Measurements from ENCODE around the gene CLIP2. TPM values are rescaled to one million over a fixed set of nuclear protein-coding genes. Genes with fewer than 3 reads are reported as not detected.

CLIP2 gene
- total and polyA plus RNA-seq, 2 of the 8 experiments (the other 6 are each of a cell fraction or from before 2014, with no cell fraction given) = 8.3 to 41.5 TPM

- no peaks in the 10 kb centered on the region for H3K4me1 ChIP-seq (replicated peaks in 1 of 4; ENCODE audit: control insufficient read depth in 3 of 4, insufficient read depth in 4 of 4, low read length in 3 of 4)
- peaks cover 4% of the 10 kb centered on the region for H3K79me1 ChIP-seq (ENCODE audit: low read depth, low read length)
- H2AK5ac ChIP-seq (ENCODE audit: low read depth, low read length) = no peak overlapping the region
- no peak overlapping the region for H2BK15ac ChIP-seq (ENCODE audit: low read length)
- no peak overlapping the region for H4K8ac ChIP-seq (ENCODE audit: extremely low read depth, insufficient read depth, low read length)
- H3K9ac ChIP-seq (replicated peaks in 1 of 4; ENCODE audit: extremely low read depth in 1 of 4, low read depth in 3 of 4, low read length in 3 of 4) = no peak overlapping the region
- no peak overlapping the region for H2BK12ac ChIP-seq (ENCODE audit: low read depth, low read length)
- CTCF ChIA-PET (ENCODE audit: partially characterized antibody) = interaction anchor here (2.3 kb wide), 1 partner anchor 72 kb away, joined by 8 read pairs; no protein-coding TSS in a partner anchor
- FAIRE-seq (no peak), DNase-seq (ENCODE audit: low read depth in 1 of 2, low spot score in 2 of 2) (no peak)
- H3K23ac ChIP-seq (ENCODE audit: insufficient read length) = no peak overlapping the region
- H3K9me3 ChIP-seq (ENCODE audit: insufficient read depth in 2 of 2, low read depth in 1 of 2, low read length in 1 of 2) = no peaks in the 10 kb centered on the region
- peaks cover 0 to 6% of the 10 kb centered on the region in 2 experiments for H4K20me1 ChIP-seq (replicated peaks in 1 of 2; ENCODE audit: control insufficient read depth in 1 of 2, insufficient read depth in 2 of 2, low read length in 2 of 2)
- no peak overlapping the region for H3K4me2 ChIP-seq (ENCODE audit: insufficient read depth in 1 of 2, low read depth in 2 of 2, low read length in 2 of 2)
- H3K79me2 ChIP-seq (ENCODE audit: control insufficient read depth in 1 of 2, insufficient read depth in 2 of 2, low read length in 2 of 2) = no peaks in the 10 kb centered on the region
- no peak overlapping the region for H3K18ac ChIP-seq (ENCODE audit: extremely low read depth, low read length)
- H3K36me3 ChIP-seq (ENCODE audit: control insufficient read depth in 2 of 4, insufficient read depth in 4 of 4, low read length in 3 of 4) = no peaks in the 10 kb centered on the region; a peak in 1 of 8 replicates
- no peaks in the 10 kb centered on the region for H3K23me2 ChIP-seq (ENCODE audit: low read depth, low read length)
- H3K27ac ChIP-seq (ENCODE audit: low read depth, low read length) = no peak overlapping the region
- no peaks in the 10 kb centered on the region for H3K27me3 ChIP-seq (replicated peaks in 1 of 4; ENCODE audit: control insufficient read depth in 3 of 4, extremely low read depth in 1 of 4, insufficient read depth in 3 of 4, low read length in 3 of 4)
- H3K14ac ChIP-seq (ENCODE audit: insufficient read length) = no peak overlapping the region
- H3K4ac ChIP-seq (replicated peaks; ENCODE audit: insufficient read length, low read depth, low read length) = no peak overlapping the region
- no peak overlapping the region for H4K5ac ChIP-seq (ENCODE audit: insufficient read length, low read depth, low read length)
- no peak overlapping the region for H2BK5ac ChIP-seq (ENCODE audit: low read depth, low read length)
- WGBS, 2 experiments (ENCODE audit: extremely low coverage in 1 of 2, insufficient coverage in 1 of 2, insufficient read length in 1 of 2, insufficient replicate concordance in 2 of 2, low coverage in 1 of 2, low lambda C conversion rate in 2 of 2, missing lambda C conversion rate in 1 of 2) = 87% methylated on average over 7 of the region's 7 CpGs; no CpG with 5 or more reads in 1 of the 2 experiments
- no peak overlapping the region for H2BK20ac ChIP-seq (ENCODE audit: low read length)
- no peak overlapping the region for H4K91ac ChIP-seq (replicated peaks; ENCODE audit: insufficient read length, low read length)
- no peak overlapping the region for H3K56ac ChIP-seq (replicated peaks; ENCODE audit: insufficient read length, low read depth, low read length)
- POLR2A ChIA-PET (ENCODE audit: partially characterized antibody) = no interaction called here
- no peak overlapping the region for H3K4me3 ChIP-seq (ENCODE audit: extremely low read depth in 1 of 4, insufficient read depth in 2 of 4, low read depth in 3 of 4, low read length in 4 of 4)
- no peak overlapping the region for H2BK120ac ChIP-seq (replicated peaks; ENCODE audit: low read depth, low read length)
- H2AFZ ChIP-seq (ENCODE audit: low read length) = no peak overlapping the region
- TF ChIP-seq SP4 (IDR thresholded peaks at IDR 0.05; ENCODE audit: low read length) = no peak
- no peak for TF ChIP-seq JUN (IDR thresholded peaks at IDR 0.05; ENCODE audit: low read depth, low read length)
- no peak for TF ChIP-seq TEAD4 (IDR thresholded peaks at IDR 0.05; ENCODE audit: low read depth, low read length)
- TF ChIP-seq CBX5 (IDR thresholded peaks at IDR 0.05; ENCODE audit: low read depth, low read length) = no peak
- TF ChIP-seq HDAC2 (IDR thresholded peaks at IDR 0.05; ENCODE audit: borderline replicate concordance in 1 of 2, low read depth in 2 of 2, low read length in 2 of 2) = no peak
Observed at GRCh38 chr7:74329225-74329624, 40.0 kb downstream of the CLIP2 start.
